ENCODE data around the gene KIAA1614.
"Not testable (repeated sequence)": the region's sequence is repeated elsewhere in the genome, so short reads cannot be mapped to it uniquely, and the experiment has no call there.

Gene KIAA1614

DNA sequence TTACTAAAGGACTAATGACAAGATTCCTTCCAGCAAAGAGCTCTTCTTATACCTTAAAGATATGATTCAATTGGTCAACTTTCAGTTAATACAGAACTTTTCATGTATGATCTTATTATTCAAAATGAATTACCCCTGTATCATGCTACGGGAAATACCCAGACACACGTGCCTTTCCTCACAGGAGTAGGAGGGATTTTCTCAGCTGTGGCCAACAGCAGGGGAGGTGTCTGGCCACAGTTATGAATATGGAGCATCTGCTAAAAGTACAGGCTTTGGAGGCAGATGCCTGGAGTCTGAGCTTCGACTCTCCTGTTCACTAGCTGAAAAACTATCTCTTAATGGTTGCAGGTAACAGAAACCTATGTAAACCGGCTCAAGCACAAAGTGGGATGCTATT lies 53.6 kb downstream of the KIAA1614 start:
- no peak for DNase-seq

DNA sequence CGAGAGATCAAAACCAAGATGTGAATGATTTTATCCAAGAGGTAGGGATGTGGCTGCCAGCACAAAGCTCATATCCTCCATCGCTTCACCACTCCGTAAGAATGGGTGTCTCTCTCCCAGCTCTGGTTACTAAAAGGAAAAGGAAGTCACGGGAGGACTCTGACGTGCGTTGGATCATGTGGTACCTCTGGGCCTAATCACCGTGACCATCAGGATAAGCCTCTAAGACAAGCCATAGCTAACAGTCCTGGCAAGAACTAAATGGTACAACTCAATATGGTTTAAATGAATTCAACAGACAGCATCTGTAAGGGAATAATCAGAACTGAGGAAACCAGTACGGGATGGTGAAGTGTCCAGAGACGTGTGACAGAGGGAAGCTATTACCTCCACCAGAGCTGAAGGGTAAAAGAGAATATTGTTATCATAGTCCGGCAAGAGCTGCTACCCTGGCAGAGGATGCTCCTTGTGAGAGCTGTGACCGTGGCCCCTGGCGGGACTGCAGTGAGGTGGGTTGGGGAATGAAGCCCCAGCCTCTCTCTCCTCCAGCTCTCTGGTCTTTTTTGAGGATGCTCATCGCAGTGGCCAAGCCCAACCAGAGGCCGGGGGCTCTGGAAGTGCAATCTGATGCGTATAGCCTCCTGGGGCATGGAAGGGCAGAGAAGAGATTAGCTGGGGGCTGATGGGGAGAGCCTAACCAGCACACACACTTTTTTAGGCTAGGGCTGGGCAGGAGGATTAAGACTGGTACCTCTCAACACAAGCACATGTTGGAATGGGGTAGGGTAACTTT lies 54.2 kb downstream of the KIAA1614 start:
- no peak for DNase-seq

GRCh38 chr1:180967558-180967957 lies 54.9 kb downstream of the KIAA1614 start:
- no peak for DNase-seq

DNA sequence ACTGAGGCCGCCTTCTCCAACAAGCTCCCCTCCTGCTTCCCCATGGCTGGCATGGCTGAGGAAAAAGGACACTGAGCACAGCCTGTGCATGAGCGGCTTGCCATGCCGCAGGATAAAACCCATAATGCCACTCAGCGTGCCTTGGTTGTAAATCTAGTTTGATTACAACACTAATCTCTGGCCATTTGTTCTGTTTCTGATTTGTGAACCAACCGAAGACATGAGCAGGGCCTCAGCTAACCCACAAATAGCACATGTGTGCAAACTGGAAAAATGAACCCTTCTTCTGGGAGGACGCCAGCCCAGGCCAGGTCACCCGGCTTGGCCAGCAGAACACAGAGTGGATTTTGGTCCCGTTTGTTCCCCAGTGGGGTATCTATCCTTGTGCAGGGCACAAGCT lies 56.1 kb downstream of the KIAA1614 start:
- not testable (repeated sequence) for DNase-seq

- no peak for DNase-seq
Measured at GRCh38 chr1:180969434-180969833, 56.7 kb downstream of the KIAA1614 start.

- DNase-seq: no peak
Measured at GRCh38 chr1:180970333-180971079, 57.8 kb downstream of the KIAA1614 start.

DNA sequence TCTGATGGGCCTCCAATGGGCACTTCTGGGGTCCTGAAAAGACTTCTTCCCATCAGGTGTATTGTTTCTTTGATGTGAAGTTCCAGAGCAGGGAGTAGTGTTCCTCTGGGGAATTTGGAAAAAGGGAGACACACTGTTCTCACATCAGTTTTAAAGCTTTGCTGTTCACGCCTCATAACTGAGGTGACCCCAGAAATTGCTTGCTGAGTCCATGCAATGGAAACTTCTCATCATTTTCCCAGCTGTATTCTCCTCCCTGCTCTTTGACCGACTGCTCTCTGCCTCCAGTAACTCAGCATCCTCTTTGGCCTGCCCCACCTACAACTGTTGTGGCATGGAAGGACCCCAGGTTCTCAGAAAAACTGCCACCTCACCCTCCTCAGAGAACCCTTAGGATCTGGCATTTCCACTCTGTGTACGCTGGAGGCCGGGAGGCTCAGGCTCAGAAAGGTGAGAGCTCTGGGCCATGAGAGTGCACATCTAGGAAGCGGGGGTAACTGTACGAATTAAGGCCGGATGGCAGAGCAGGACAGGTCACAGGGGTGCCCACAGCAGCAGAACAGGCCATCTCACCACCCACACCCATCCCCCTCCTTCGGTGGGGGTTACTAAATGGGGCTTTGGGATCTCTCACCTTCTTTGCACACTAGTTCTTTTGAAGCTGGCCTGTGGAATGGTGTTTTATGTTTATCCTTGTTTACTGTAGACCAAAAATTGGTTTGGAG lies 58.7 kb downstream of the KIAA1614 start:
- no peak for DNase-seq

GRCh38 chr1:180973369-180973768 lies 60.7 kb downstream of the KIAA1614 start:
- DNase-seq: peak; percentile 61

DNA sequence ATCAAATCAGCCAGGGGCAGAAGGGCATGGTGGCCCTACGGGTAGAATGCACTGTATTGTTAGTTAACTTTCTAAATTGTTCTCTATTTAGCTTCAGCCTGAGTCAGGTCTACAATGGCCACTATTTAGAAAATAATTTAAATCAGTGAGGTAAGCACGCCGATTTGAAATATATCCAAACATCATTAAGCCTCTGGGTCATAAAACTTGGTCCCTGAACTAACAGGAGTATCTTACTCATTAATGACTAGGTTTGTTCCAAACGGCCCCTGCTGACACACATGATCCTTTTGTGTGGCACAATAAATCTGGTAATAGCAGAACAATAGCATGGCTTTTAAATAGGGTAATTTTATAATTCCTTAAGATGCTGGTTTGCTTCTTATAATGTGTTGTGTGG lies 61.5 kb downstream of the KIAA1614 start:
- no peak for DNase-seq

GRCh38 chr1:180975551-180975950 lies 62.9 kb downstream of the KIAA1614 start:
- no peak for DNase-seq

GRCh38 chr1:180976191-180976590 lies 63.5 kb downstream of the KIAA1614 start:
- no peak for DNase-seq

DNA sequence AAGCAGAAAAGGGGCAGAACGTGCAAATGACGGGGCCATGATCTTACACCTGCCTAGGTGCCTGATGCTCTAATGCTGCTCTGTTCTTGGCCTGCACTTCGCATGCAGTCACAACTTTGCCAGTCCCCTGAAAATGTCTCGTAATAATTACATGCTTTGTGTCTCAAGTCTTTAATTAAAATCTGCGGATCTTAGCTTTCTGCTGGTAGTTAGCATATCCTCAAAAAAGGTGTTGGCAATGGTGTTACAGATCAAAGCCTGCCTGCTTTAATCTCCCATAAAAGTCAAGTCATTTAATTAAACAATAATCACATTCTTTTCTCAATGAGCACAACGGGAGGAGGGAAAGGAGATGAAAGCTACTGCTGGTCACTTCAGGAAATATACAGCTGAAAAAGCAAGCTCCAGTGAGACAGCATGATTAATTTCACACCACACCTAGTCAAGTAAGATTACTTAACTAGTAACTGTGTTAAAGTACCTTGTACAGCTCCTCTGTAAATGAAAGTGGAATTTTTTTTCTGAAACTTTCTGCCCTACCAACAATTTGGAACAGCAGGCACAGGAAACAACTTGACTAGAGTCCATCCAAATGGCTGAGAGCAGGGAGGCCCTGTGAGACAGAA lies 64.1 kb downstream of the KIAA1614 start:
- no peak for DNase-seq

- DNase-seq: no peak
Measured at GRCh38 chr1:180981596-180982387, 69.1 kb downstream of the KIAA1614 start.

DNA sequence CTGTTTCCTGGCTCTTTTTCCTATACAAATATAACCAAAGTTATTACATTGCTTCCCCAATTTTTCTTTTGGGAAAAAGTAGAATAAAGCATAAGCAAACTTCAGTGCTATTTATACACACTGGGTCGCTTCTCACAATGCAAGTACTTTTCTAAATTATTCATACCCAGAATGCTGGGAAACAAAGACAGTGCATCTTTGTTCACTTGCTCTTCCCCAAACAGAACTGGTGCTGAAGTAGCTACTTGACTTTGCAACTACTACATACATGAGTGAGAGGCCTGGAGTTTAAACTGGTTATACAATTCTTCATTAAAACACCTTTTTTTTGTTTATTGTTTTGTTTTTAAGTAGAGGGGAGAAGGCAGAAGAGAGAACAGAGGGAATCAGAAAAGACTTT lies 69.7 kb downstream of the KIAA1614 start:
- DNase-seq: no peak

DNA sequence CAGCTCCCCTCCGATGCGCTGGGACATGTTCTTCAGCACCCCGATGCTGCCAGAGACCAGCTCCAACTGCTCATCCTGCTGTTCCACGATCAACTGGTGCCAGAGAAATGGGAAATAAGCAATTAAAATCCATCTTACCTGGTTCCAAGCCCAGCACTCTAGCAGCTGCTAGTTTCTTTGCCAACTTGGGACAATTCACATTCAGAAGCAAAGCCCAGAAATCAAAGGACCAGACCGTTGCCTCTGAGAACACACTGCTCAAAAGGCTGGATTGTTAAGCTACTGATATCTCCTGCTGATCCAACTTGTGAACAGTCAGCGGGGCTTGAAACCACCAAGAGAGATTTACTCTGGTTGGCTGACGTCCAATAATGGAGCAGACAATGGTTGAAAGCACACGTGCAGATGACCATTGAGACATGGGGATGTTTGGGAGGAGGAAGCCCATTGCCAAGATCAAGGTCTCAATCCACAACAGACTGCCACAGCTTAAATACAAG lies 75.6 kb downstream of the KIAA1614 start:
- DNase-seq: no peak

DNA sequence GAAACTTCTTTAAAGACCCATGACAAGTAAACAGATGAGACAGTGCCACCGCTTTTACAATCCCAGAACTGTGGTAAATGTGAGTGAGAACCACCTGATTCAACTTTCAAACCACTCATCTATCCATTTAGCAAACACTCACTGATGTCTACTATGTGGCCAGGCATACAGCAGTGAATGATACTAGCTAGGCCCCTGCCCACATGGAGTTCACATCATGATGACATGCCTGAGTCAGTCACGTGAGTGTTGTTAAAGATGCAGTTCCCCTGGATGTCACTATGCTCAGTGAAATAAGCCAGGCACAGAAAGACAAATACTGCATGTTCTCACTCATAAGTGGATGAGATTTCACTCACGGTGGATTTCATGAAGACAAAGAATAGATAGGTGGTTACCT lies 81.6 kb downstream of the KIAA1614 start:
- no peak for DNase-seq

GRCh38 chr1:180997843-180998504 lies 85.3 kb downstream of the KIAA1614 start:
- DNase-seq: no peak
